Fibroblast of the conjunctiva (primary cell): ENCODE measurements around the gene LMNB1.
A peak's percentile ranks its signal among the peaks of the same experiment; 100 is the strongest.

Experiments used
- DNase-seq: peaks from one replicate; pipeline ENCODE4 v3.0.0-alpha.2; 2010; ENCODE audit warnings: low read depth

Gene LMNB1

GRCh38 chr5:126855266-126855665 lies 78.3 kb downstream of the LMNB1 start:
- no peak for DNase-seq

- peak; percentile 18 for DNase-seq
Observed at GRCh38 chr5:126857472-126858410, 80.8 kb downstream of the LMNB1 start.

GRCh38 chr5:126858441-126858840 lies 81.5 kb downstream of the LMNB1 start:
- no peak for DNase-seq

DNA sequence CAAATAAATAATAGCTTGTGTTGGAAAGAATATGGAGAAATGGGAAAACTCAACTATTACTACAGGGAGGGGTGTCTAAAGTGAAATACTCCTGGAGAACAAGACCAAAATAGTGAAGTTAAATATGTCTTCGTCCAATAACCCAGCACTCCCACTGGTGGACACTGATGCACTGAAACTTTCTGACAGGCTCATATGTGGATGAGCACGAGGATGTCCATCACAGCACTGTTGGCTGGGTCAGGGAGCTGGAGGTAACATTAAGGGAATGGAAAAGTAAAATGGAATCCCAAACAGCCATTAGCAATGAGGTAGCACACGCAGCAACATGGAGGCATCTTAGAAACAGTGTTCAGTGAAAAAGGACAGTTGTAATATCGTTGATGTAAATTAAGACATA lies 86.5 kb downstream of the LMNB1 start:
- no peak for DNase-seq

GRCh38 chr5:126864042-126864688 lies 87.2 kb downstream of the LMNB1 start:
- no peak for DNase-seq

DNA sequence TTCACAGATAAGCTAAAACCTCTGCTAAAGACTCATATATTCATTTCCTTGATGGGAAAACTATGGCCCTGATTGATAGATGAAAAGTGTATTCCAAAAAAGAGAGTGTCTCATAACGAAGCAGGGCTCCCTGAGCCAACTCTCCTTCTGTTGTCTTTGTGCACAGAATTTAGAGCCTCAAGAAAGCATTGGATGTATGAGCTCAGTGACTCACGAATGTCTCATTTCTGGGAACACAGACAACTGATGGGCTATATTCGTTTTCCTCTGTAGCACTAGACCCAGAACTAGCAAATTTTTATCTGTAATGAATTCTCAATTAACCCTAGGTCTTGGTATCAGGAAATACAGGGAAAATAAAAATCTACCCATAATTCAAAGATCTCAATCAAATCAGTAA lies 88.4 kb downstream of the LMNB1 start:
- peak; percentile 36 for DNase-seq

- DNase-seq, result no peak
Observed at GRCh38 chr5:126866851-126867636, 90.1 kb downstream of the LMNB1 start.

DNA sequence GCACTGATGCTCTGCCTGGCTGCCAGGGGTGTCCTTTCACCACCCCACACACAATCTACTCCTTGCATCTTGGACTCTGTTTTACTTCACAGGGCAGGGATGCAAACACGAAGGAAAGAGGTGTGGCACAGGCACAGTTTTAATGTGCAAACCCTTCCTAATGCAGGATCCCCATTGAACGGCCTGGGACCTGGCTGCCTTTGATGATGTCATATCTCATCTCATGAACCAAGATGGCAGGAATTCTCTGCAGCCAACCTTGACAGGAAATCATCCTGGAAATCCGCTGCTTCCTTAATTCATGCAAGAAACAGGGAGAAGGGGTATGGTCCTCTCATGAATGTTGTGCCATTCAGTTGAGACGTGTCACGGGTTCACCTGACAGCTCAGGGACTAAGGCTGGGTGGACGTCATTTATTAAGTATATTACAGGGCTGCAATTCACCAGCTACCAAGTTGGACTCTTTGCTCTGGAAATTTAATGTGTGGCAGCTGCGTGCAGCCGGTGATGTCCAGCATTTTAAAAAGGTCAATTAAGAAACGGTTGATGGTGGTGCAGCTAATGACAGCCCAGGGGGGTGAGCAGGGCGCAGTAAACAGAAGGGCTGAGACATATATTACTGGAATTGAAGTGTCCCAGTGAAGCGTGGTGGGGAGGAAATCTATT lies 91.5 kb downstream of the LMNB1 start:
- DNase-seq, result no peak

GRCh38 chr5:126869005-126869451 lies 92.1 kb downstream of the LMNB1 start:
- no peak for DNase-seq

DNA sequence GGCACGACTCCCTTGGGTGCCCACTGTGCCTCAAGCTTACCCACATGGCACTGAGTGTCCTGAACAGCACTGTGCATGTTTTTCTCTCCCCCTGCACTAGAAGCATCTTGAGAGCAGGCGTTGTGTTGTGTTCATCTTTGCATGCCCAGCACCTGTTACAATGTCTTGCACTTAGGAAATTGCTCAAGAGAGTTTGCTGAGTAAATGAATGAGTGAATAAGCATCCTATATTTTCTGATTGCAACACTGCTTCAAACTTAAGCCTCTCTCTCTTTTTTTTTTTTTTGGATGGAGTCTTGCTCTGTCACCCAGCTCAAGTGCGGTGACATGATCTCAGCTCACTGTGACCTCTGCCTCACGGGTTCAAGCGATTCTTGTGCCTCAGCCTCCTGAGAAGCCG lies 94.5 kb downstream of the LMNB1 start:
- no peak for DNase-seq

DNA sequence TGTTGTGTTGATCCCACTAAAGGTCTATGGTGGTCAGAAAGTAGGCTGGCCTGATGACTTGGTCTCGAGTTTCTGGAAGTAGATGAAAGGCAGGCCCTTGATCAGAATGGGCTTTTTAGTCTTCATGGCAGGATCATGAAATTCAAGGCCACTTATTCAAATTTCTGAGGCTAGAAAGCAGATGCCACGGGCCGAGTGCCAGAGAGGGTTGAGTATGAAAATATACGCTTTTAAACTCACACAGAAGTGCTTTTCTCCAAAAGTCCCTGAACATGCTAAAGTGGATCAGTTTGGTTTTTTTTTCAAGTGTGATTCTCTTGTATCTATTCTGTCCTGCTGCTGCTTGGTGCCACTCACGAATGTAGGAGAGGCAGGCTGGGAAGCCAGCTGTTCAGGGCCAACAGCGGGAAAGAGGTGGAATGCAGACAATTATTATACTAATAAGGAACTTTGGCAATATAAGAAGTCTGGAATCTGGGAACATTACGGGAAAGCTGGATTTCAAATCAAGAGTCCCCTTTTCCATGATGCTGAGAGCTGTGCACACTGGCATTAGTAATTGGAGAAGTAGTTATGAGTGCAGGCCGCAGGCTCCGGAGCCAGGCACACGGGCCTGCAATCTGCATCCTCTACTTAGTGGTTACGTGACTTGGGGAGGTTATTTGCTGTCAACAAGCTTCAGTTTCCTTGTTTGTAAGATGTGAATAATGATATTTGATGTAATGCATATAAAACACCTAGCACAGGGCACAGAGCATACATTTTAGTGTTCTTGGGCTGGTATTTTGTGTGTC lies 95.8 kb downstream of the LMNB1 start:
- no peak for DNase-seq

- DNase-seq, result peak; percentile 4
Observed at GRCh38 chr5:126875303-126875785, 98.4 kb downstream of the LMNB1 start.

DNA sequence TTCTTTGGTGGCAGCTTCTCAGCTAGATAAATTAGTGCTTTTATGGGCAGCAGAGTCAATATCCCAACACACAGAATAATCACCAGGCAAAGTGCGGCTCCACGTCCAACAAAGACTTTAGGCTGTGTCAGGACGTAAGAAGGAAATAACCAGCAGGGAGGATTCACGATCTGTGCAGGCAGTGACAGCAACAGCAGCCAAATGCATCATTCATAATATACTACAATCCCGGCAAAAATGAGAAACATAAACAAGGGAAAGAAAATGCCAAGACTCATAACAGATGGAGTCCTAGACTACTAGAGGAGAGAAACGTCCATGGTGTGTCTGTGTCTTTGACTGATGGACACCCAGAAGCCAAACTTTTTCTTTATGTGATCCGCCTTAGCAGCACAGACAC lies 100.7 kb downstream of the LMNB1 start:
- DNase-seq, result no peak

DNA sequence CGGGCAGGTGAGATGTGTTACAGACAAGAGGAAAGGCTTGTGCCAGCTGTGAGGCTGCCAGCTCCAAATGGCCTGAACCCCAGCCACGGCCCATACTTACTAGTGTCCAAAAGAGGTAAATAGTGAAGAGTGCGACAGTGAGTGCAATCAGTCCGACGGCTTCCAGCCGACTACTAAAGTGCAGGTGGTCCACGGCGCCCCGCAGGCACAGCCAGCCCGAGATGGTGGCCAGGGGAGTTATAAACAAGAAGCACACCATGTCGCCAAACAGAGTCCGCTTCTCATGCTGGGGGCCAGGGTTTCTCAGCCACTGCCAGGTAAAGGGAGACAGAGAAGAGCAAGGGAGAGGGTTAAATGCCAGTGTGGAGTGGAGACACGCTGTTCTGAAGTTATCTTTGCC lies 101.1 kb downstream of the LMNB1 start:
- no peak for DNase-seq

DNA sequence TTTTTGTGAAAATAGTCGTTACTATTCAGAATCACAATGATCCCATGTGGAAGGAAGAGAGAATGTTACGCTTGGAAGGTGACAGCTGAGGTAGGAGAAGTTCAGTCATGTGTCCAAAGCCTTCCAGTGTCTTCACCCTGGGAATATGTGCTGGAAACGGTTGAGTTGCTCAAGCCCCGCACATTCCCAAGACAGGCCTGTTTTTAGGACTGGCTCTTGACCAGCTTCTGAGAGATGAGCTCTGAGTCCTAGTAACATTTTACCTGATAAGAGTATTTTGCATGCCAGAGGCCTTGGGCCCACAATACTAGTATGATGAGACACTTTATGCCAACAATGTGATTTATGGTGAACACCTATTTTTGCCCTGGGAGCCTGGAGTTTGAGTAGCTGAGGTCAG lies 101.7 kb downstream of the LMNB1 start:
- DNase-seq, result no peak

DNA sequence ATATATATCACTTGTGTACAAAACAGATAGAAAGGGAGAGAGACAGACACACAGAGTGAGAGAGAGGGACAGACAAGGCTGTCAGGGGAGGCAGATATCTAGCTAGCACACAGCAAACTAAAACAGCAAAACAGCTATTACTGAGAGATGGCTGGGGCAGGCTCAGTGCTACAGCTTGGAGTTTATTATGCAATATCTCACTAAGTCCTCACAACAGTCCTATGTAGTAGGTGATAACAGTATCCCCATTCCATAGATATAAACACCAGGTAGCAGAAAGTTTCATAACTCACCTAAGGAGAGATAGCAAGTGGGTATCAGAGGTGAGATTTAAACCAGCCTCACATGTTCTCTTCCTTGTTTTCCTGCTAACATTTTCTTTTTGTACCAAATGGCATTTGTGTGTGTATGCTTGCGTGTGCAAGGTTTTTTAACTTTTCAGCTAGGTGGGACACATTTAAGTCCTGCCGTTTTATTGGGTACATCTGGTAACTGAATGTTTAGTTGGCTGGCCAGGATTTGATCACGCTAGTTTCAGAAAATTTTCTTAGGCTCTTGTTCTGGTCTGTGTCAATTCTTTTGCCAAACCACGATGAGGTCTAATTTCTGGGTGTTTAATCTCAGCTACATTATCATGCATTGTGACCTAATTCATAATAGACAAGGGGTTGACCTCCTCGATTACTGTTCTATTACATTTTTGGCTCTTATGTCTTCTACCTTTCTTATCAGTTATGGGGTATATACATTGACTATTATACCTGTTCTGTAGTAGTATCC lies 105.1 kb downstream of the LMNB1 start:
- DNase-seq, result no peak

DNA sequence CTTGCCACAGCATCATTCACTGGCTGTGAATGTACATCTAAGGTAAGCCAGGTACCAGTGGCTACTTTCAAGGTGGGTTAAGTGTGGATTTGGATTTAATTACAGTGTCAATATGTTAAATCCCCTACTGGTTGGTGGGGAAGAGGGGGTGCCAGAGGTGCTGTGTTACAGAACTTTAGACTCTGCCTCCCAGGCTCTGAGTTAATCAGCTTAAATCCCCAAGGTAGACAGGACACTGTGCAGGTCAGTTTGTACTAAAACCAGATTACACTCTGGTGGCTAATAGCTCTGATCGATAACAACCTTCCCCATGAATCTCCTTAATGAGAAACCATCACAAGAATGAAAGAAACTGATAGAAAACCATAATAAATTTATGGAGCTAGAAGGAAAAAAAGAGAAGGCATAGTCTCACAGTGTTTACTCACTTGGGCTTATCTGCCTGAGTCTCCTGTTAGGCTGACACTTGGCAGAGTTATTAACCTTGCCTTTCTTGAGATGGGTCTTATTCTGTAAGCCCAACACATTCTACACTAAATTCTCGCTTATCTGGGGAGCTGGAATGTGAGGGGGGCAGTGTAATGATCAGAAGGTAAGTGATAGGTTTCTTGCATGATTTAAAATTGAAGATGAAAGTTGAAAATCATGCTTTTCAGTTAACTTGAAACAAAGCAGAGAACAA lies 106.8 kb downstream of the LMNB1 start:
- no peak for DNase-seq

DNA sequence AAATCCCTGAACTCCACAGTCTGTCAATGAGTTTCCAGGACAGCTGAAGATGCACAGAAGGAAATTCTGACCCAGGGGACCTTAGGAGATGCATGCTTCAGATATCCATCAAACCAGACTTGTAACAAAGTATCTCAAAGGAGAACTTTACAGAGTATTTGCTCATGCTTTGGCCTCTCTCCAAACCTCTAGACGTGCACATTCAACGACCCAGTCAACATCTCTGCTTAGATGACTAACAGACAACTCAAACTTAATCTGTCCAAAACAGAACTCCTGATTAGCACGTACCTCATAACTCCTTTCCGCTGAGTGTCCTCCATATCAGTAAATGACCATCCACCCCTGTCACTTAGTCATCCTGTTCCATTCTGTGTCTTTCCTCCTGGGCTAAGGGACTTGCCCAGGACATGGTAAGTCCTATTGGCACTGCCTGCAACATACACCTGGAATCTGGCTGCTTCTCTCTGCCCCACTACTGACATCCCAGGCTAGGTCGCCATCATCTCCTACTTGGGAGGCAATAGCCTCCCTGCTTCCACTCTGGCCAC lies 107.4 kb downstream of the LMNB1 start:
- peak; percentile 65 for DNase-seq
